Natural killer cell treated with Interleukin-12 subunit alpha and Interleukin-12 subunit beta and Interleukin-15 and Interleukin-18, amount 100 ng/mL, for 72 hours (primary cell): ENCODE results near the gene ITIH5. TPM values are rescaled to one million over a fixed set of nuclear protein-coding genes. Genes with fewer than 3 reads are reported as not detected.
A peak's percentile ranks its signal among the peaks of the same experiment; 100 is the strongest.
"Not testable (repeated sequence)": the region's sequence is repeated elsewhere in the genome, so short reads cannot be mapped to it uniquely, and the experiment has no call there.

Source experiments
- ATAC-seq, 2 donors: fragments of 150-1000 bp; cut with Tn5 transposase in 1 of 2; sonication (Bioruptor Pico), chemical (Tn5 transposase) in 1 of 2; 2 replicates each; pipeline ENCODE4 v1.10.0; 2021
- DNase-seq: peaks from one replicate; pipeline ENCODE4 v3.0.0; 2022; ENCODE audit warnings: low spot score
- H3K27ac Mint-ChIP-seq, 2 donors: 1 replicate in 1 of 2; 2 replicates in 1 of 2; pipeline ENCODE4 v1.8.0; 2022; ENCODE audit warnings: mixed read lengths in 2 of 2, mild to moderate bottlenecking in 1 of 2, moderate library complexity in 1 of 2
- H3K27me3 Mint-ChIP-seq, 2 donors: 1 replicate in 1 of 2; 2 replicates in 1 of 2; pipeline ENCODE4 v1.8.0; 2022; ENCODE audit warnings: mixed read lengths in 2 of 2
- H3K36me3 Mint-ChIP-seq: one replicate; pipeline ENCODE4 v1.8.0; 2022; ENCODE audit warnings: mixed read lengths
- H3K4me1 Mint-ChIP-seq, 2 donors: 1 replicate in 1 of 2; 2 replicates in 1 of 2; pipeline ENCODE4 v1.8.0; 2022; ENCODE audit warnings: low read depth in 2 of 2, mixed read lengths in 2 of 2, mild to moderate bottlenecking in 1 of 2
- H3K4me3 Mint-ChIP-seq: one replicate; pipeline ENCODE4 v1.8.0; 2022; ENCODE audit warnings: mixed read lengths
- H3K9me3 Mint-ChIP-seq: 2 replicates; pipeline ENCODE4 v1.8.0; 2022; ENCODE audit warnings: mixed read lengths
- total RNA-seq, 2 donors: library from RNA; stranded (reverse); gene quantifications; one replicate each; pipeline ENCODE4 v1.2.3, GENCODE V29; 2022

The ITIH5 gene
- total RNA-seq, 2 donors from 2014 or later = not detected

- Mint-ChIP-seq H3K36me3 (no peaks in the 10 kb centered on the region), H3K4me1 (no peaks in the 10 kb centered on the region), H3K27me3 (peaks cover 22 to 35% of the 10 kb centered on the region in 2 donors), H3K27ac (no peak overlapping the region), H3K9me3 (no peaks in the 10 kb centered on the region), H3K4me3 (no peak overlapping the region)
- DNase-seq = no peak
- no peak for ATAC-seq
These were observed 33.9 kb upstream of the ITIH5 start for GRCh38 chr10:7700577-7701125.

- Mint-ChIP-seq H3K4me3 (no peak overlapping the region), H3K9me3 (no peaks in the 10 kb centered on the region), H3K27me3 (peaks cover 16 to 34% of the 10 kb centered on the region in 2 donors), H3K27ac (no peak overlapping the region), H3K36me3 (peaks cover 8% of the 10 kb centered on the region), H3K4me1 (no peaks in the 10 kb centered on the region)
- DNase-seq (no peak), ATAC-seq (no peak)
These were observed 30.7 kb upstream of the ITIH5 start for GRCh38 chr10:7697426-7697825.

- H3K4me3 Mint-ChIP-seq = no peak overlapping the region
- DNase-seq (no peak), ATAC-seq (no peak)
- H3K36me3 Mint-ChIP-seq = peaks cover 8% of the 10 kb centered on the region
- peaks cover 1 to 2% of the 10 kb centered on the region in 2 donors for H3K4me1 Mint-ChIP-seq
- H3K27me3 Mint-ChIP-seq = peaks cover 14 to 29% of the 10 kb centered on the region in 2 donors
- H3K9me3 Mint-ChIP-seq = no peaks in the 10 kb centered on the region
- H3K27ac Mint-ChIP-seq = no peak overlapping the region
These were observed 29.8 kb upstream of the ITIH5 start for GRCh38 chr10:7696545-7696944.

GRCh38 chr10:7693194-7693593 lies 26.4 kb upstream of the ITIH5 start:
- H3K4me3 Mint-ChIP-seq, DNase-seq, H3K36me3 Mint-ChIP-seq, ATAC-seq, H3K9me3 Mint-ChIP-seq, H3K27ac Mint-ChIP-seq: not testable (repeated sequence)
- H3K27me3 Mint-ChIP-seq = peaks cover 9 to 18% of the 10 kb centered on the region in 2 donors
- H3K4me1 Mint-ChIP-seq = peaks cover 5 to 15% of the 10 kb centered on the region in 2 donors

- not testable (repeated sequence) for ATAC-seq, H3K9me3 Mint-ChIP-seq, H3K36me3 Mint-ChIP-seq, H3K27ac Mint-ChIP-seq, H3K4me3 Mint-ChIP-seq, DNase-seq
- Mint-ChIP-seq H3K27me3 (peaks cover 10 to 12% of the 10 kb centered on the region in 2 donors), H3K4me1 (peaks cover 9 to 15% of the 10 kb centered on the region in 2 donors)
These were observed 25.6 kb upstream of the ITIH5 start for GRCh38 chr10:7692368-7692767.

GRCh38 chr10:7690885-7691597 lies 24.3 kb upstream of the ITIH5 start:
- H3K27me3 Mint-ChIP-seq = peaks cover 12 to 15% of the 10 kb centered on the region in 2 donors
- H3K4me1 Mint-ChIP-seq = peaks cover 13 to 17% of the 10 kb centered on the region in 2 donors
- ATAC-seq (peak; percentile 54 to 83), DNase-seq (peak; percentile 67)
- peak overlapping the region in 1 of 2 donors; percentile 2 for H3K27ac Mint-ChIP-seq
- not testable (repeated sequence) for H3K4me3 Mint-ChIP-seq, H3K36me3 Mint-ChIP-seq, H3K9me3 Mint-ChIP-seq

GRCh38 chr10:7689591-7689990 lies 22.8 kb upstream of the ITIH5 start:
- H3K9me3 Mint-ChIP-seq = no peaks in the 10 kb centered on the region
- H3K36me3 Mint-ChIP-seq = peaks cover 8% of the 10 kb centered on the region
- no peak overlapping the region for H3K4me3 Mint-ChIP-seq
- ATAC-seq (no peak), DNase-seq (no peak)
- H3K27ac Mint-ChIP-seq = no peak overlapping the region
- peaks cover 20 to 21% of the 10 kb centered on the region in 2 donors for H3K27me3 Mint-ChIP-seq
- peaks cover 13 to 17% of the 10 kb centered on the region in 2 donors for H3K4me1 Mint-ChIP-seq

GRCh38 chr10:7687228-7687907 lies 20.6 kb upstream of the ITIH5 start:
- no peak overlapping the region for H3K27ac Mint-ChIP-seq
- peaks cover 3% of the 10 kb centered on the region for H3K36me3 Mint-ChIP-seq
- ATAC-seq = peak; percentile 79 to 85
- no peak overlapping the region for H3K4me3 Mint-ChIP-seq
- peaks cover 24 to 31% of the 10 kb centered on the region in 2 donors for H3K27me3 Mint-ChIP-seq
- H3K4me1 Mint-ChIP-seq = peaks cover 13 to 17% of the 10 kb centered on the region in 2 donors
- DNase-seq = peak; percentile 83
- H3K9me3 Mint-ChIP-seq = no peaks in the 10 kb centered on the region

GRCh38 chr10:7686351-7687171 lies 19.8 kb upstream of the ITIH5 start:
- Mint-ChIP-seq H3K27ac (no peak overlapping the region), H3K4me3 (no peak overlapping the region), H3K27me3 (peaks cover 29 to 39% of the 10 kb centered on the region in 2 donors), H3K9me3 (no peaks in the 10 kb centered on the region), H3K4me1 (peaks cover 12 to 16% of the 10 kb centered on the region in 2 donors), H3K36me3 (peaks cover 5% of the 10 kb centered on the region)
- no peak for DNase-seq
- ATAC-seq = no peak

GRCh38 chr10:7680078-7680477 lies 13.3 kb upstream of the ITIH5 start:
- not testable (repeated sequence) for H3K4me3 Mint-ChIP-seq, H3K36me3 Mint-ChIP-seq, H3K9me3 Mint-ChIP-seq, ATAC-seq, H3K4me1 Mint-ChIP-seq, DNase-seq, H3K27ac Mint-ChIP-seq
- H3K27me3 Mint-ChIP-seq = peaks cover 31 to 52% of the 10 kb centered on the region in 2 donors

- H3K9me3 Mint-ChIP-seq = no peaks in the 10 kb centered on the region
- no peak overlapping the region for H3K27ac Mint-ChIP-seq
- no peak overlapping the region for H3K4me3 Mint-ChIP-seq
- no peaks in the 10 kb centered on the region for H3K4me1 Mint-ChIP-seq
- ATAC-seq (no peak), DNase-seq (no peak)
- H3K27me3 Mint-ChIP-seq = peaks cover 31 to 55% of the 10 kb centered on the region in 2 donors
- peaks cover 5% of the 10 kb centered on the region for H3K36me3 Mint-ChIP-seq
These were observed 12.5 kb upstream of the ITIH5 start for GRCh38 chr10:7679256-7679655.

GRCh38 chr10:7672341-7673134 lies 5.8 kb upstream of the ITIH5 start:
- peaks cover 0 to 3% of the 10 kb centered on the region in 2 donors for H3K4me1 Mint-ChIP-seq
- H3K9me3 Mint-ChIP-seq = no peaks in the 10 kb centered on the region
- peaks cover 48 to 81% of the 10 kb centered on the region in 2 donors for H3K27me3 Mint-ChIP-seq
- ATAC-seq (no peak), DNase-seq (no peak)
- no peaks in the 10 kb centered on the region for H3K36me3 Mint-ChIP-seq
- H3K27ac Mint-ChIP-seq = no peak overlapping the region
- no peak overlapping the region for H3K4me3 Mint-ChIP-seq

GRCh38 chr10:7670157-7670556 lies 3.4 kb upstream of the ITIH5 start:
- no peaks in the 10 kb centered on the region for H3K9me3 Mint-ChIP-seq
- ATAC-seq (no peak), DNase-seq (no peak)
- H3K4me3 Mint-ChIP-seq = no peak overlapping the region
- no peaks in the 10 kb centered on the region for H3K36me3 Mint-ChIP-seq
- no peak overlapping the region for H3K27ac Mint-ChIP-seq
- peaks cover 50 to 85% of the 10 kb centered on the region in 2 donors for H3K27me3 Mint-ChIP-seq
- peaks cover 6 to 9% of the 10 kb centered on the region in 2 donors for H3K4me1 Mint-ChIP-seq
